Panc1 (cell line): Measurements from ENCODE around the gene C2orf69. TPM values are rescaled to one million over a fixed set of nuclear protein-coding genes. Genes with fewer than 3 reads are reported as not detected.

Experiments used
- ATAC-seq: fragments of 200-7000 bp; cut with Tn5 transposase; 2 replicates; pipeline ENCODE4 v1.9.1; 2020; ENCODE audit warnings: mild to moderate bottlenecking, moderate library complexity
- BruUV-seq: library from RNA; stranded (reverse); fragments of 400-500 nt; replicated peaks from 2 replicates; lab custom pipeline; 2021; lab: Mats Ljungman, UMichigan
- CTCF ChIA-PET: fragments of 300-600 bp; sonication (Branson Sonifier 250); formaldehyde crosslinking; loops from one replicate; lab custom pipeline; 2022; ENCODE audit warnings: antibody characterized with exemption; lab: Charles Lee
- POLR2A ChIA-PET: fragments of 300-600 bp; sonication (Branson Sonifier 250); formaldehyde crosslinking; loops from one replicate; lab custom pipeline; 2022; ENCODE audit warnings: antibody characterized with exemption; lab: Charles Lee
- DNase-seq: peaks from one replicate; pipeline ENCODE4 v3.0.0-alpha.2; 2010; ENCODE audit warnings: low read depth, low spot score
- H3K27ac ChIP-seq: 2 replicates; pipeline ENCODE4 v1.5.1; 2011; ENCODE audit warnings: mild to moderate bottlenecking, low read length, inconsistent platforms
- H3K27me3 ChIP-seq: fragments of 200-500 bp; sonication (Bioruptor generic); 2 replicates; pipeline ENCODE4 v1.6.0; 2014; ENCODE audit warnings: low read length, inconsistent platforms; ENCODE audit not compliant: control insufficient read depth, insufficient read depth
- H3K36me3 ChIP-seq: fragments of 200-500 bp; sonication (Bioruptor generic); 2 replicates; pipeline ENCODE4 v1.5.1; 2014; ENCODE audit warnings: inconsistent platforms, mild to moderate bottlenecking, low read length, moderate library complexity; ENCODE audit not compliant: control insufficient read depth, insufficient read depth
- H3K4me1 ChIP-seq: 2 replicates; pipeline ENCODE4 v1.5.1; 2011; ENCODE audit warnings: inconsistent platforms, mild to moderate bottlenecking, low read length, moderate library complexity; ENCODE audit not compliant: control insufficient read depth, insufficient read depth
- H3K4me3 ChIP-seq, 2 experiments: 2 replicates each; pipeline ENCODE4 v1.5.1; 2011 to 2012; ENCODE audit warnings: low read depth in 2 of 2, low read length in 2 of 2, mild to moderate bottlenecking in 2 of 2, inconsistent platforms in 1 of 2, moderate library complexity in 1 of 2
- H3K9me3 ChIP-seq: fragments of 200-500 bp; sonication (Bioruptor generic); 2 replicates; pipeline ENCODE4 v1.5.1; 2014; ENCODE audit warnings: low read depth, mild to moderate bottlenecking, inconsistent platforms, low read length, moderate library complexity; ENCODE audit not compliant: control insufficient read depth, insufficient read depth
- POLR2AphosphoS5 ChIP-seq: IDR thresholded peaks from 2 replicates; pipeline ENCODE4 v1.6.1; 2012; ENCODE audit warnings: mild to moderate bottlenecking, low read depth, low read length, moderate library complexity
- REST ChIP-seq, 2 experiments: IDR thresholded peaks; 2 replicates each; pipeline ENCODE4 v1.6.1; 2011 to 2012; ENCODE audit warnings: low read depth in 2 of 2, control low read depth in 1 of 2, low read length in 1 of 2, mild to moderate bottlenecking in 1 of 2, moderate library complexity in 1 of 2; ENCODE audit not compliant: insufficient read depth in 1 of 2
- SIN3A ChIP-seq: IDR thresholded peaks from 2 replicates; pipeline ENCODE4 v1.6.1; 2012; ENCODE audit warnings: low read depth, mild to moderate bottlenecking, low read length, moderate library complexity, borderline replicate concordance; ENCODE audit not compliant: insufficient read depth
- TCF7L2 ChIP-seq: IDR thresholded peaks from 2 replicates; pipeline ENCODE4 v1.6.1; 2011; ENCODE audit warnings: mild to moderate bottlenecking, low read depth, low read length, inconsistent platforms
- in situ Hi-C: cut with HindIII; loops from 2 replicates; pipeline ENCODE4 v1.10.0; 2016; ENCODE audit warnings: low sequenced_read_pairs, low pct_unique_long_range_greater_than_20kb
- intact Hi-C: fragments of 100-400 bp; cut with micrococcal nuclease; formaldehyde crosslinking; loops from one replicate; pipeline ENCODE4 v1.10.0; 2022; ENCODE audit not compliant: unreplicated experiment
- total RNA-seq: library from RNA; stranded (reverse); gene quantifications from one replicate; pipeline ENCODE4 v1.2.1, GENCODE V29; 2021; ENCODE audit not compliant: unreplicated experiment
- TF ChIP-seq, protein P1 (sequence below): fragments of 450-650 bp; IDR thresholded peaks from 2 replicates; pipeline ENCODE4 v1.5.1; 2017; ENCODE audit warnings: mild to moderate bottlenecking

C2orf69 gene
- total RNA-seq, 1 experiment from 2014 or later, result 21.8 TPM

GRCh38 chr2:199962203-199962602 lies 51.1 kb downstream of the C2orf69 start:
- ChIA-PET CTCF (no interaction called here), POLR2A (no interaction called here)
- TF ChIP-seq, protein P1, sequence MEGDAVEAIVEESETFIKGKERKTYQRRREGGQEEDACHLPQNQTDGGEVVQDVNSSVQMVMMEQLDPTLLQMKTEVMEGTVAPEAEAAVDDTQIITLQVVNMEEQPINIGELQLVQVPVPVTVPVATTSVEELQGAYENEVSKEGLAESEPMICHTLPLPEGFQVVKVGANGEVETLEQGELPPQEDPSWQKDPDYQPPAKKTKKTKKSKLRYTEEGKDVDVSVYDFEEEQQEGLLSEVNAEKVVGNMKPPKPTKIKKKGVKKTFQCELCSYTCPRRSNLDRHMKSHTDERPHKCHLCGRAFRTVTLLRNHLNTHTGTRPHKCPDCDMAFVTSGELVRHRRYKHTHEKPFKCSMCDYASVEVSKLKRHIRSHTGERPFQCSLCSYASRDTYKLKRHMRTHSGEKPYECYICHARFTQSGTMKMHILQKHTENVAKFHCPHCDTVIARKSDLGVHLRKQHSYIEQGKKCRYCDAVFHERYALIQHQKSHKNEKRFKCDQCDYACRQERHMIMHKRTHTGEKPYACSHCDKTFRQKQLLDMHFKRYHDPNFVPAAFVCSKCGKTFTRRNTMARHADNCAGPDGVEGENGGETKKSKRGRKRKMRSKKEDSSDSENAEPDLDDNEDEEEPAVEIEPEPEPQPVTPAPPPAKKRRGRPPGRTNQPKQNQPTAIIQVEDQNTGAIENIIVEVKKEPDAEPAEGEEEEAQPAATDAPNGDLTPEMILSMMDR, result no peak
- no peak for TF ChIP-seq SIN3A
- no peaks in the 10 kb centered on the region for H3K9me3 ChIP-seq
- in situ Hi-C loops, result no loop called here
- intact Hi-C loops, result no loop called here
- H3K36me3 ChIP-seq, result peaks cover 57% of the 10 kb centered on the region
- no peak overlapping the region for H3K4me3 ChIP-seq
- no peaks in the 10 kb centered on the region for H3K27me3 ChIP-seq
- H3K27ac ChIP-seq, result no peak overlapping the region
- no peaks in the 10 kb centered on the region; the same call in none of the 2 replicates for H3K4me1 ChIP-seq
- ATAC-seq, result no peak
- no peak for DNase-seq
- no TSS peak for BruUV-seq

- Histone ChIP-seq H3K4me3 (no peak overlapping the region), H3K4me1 (no peaks in the 10 kb centered on the region), H3K27ac (no peak overlapping the region), H3K27me3 (no peaks in the 10 kb centered on the region), H3K36me3 (peaks cover 36% of the 10 kb centered on the region), H3K9me3 (no peaks in the 10 kb centered on the region)
- in situ Hi-C loops, result no loop called here
- DNase-seq (no peak), ATAC-seq (no peak)
- no TSS peak for BruUV-seq
- ChIA-PET CTCF (no interaction called here), POLR2A (no interaction called here)
- TF ChIP-seq TCF7L2, result no peak
- TF ChIP-seq, protein P1, result no peak
- TF ChIP-seq REST (IDR thresholded peaks at IDR 0.05; ENCODE audit: insufficient read depth in 1 of 2, low read depth in 2 of 2, low read length in 1 of 2), result no peak
- TF ChIP-seq SIN3A, result no peak
- no peak for TF ChIP-seq POLR2AphosphoS5
- intact Hi-C loops, result no loop called here
Observed at GRCh38 chr2:199966405-199966804, 55.3 kb downstream of the C2orf69 start.

DNA sequence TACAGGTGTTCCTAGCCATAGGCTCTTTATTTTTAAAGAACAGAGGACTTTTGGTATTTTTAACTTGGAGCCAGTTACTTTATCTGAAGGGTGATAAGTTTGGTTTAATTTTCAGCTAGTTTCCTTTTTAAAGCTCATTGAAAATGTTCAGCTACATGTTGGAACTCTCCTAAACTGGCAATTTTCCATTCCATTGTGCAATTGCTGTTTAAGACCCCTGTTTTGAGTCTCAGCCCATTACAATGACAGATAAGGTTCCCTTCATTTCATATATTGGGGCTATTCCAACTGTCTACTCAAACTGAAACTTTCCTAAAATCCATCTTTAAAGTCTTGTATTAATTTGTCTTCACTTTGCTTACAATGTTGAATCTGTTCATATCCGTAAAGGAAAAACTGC lies 55.9 kb downstream of the C2orf69 start:
- in situ Hi-C loops, result no loop called here
- Histone ChIP-seq H3K9me3 (no peaks in the 10 kb centered on the region), H3K36me3 (peaks cover 31% of the 10 kb centered on the region), H3K27ac (no peak overlapping the region), H3K4me3 (no peak overlapping the region), H3K4me1 (no peaks in the 10 kb centered on the region), H3K27me3 (no peaks in the 10 kb centered on the region)
- POLR2A ChIA-PET, result no interaction called here
- CTCF ChIA-PET, result no interaction called here
- ATAC-seq (no peak), DNase-seq (no peak)
- no TSS peak for BruUV-seq
- intact Hi-C loops, result no loop called here
- no peak for TF ChIP-seq TCF7L2
- no peak for TF ChIP-seq POLR2AphosphoS5
- no peak for TF ChIP-seq REST (IDR thresholded peaks at IDR 0.05; ENCODE audit: insufficient read depth in 1 of 2, low read depth in 2 of 2, low read length in 1 of 2)
- TF ChIP-seq, protein P1, result no peak
- no peak for TF ChIP-seq SIN3A
